GM21825 (cell line): ENCODE results near the gene SPECC1L.

ENCODE experiments used
- ATAC-seq: cut with Tn5 transposase; IDR thresholded peaks from one replicate; pipeline ENCODE4 v1.9.1; 2021; ENCODE audit warnings: mild to moderate bottlenecking, moderate library complexity; ENCODE audit not compliant: unreplicated experiment

Gene SPECC1L

GRCh38 chr22:24463071-24463760 is 192.6 kb downstream of the SPECC1L start:
- ATAC-seq, result no peak

GRCh38 chr22:24465566-24465965 is 194.9 kb downstream of the SPECC1L start:
- no peak for ATAC-seq

DNA sequence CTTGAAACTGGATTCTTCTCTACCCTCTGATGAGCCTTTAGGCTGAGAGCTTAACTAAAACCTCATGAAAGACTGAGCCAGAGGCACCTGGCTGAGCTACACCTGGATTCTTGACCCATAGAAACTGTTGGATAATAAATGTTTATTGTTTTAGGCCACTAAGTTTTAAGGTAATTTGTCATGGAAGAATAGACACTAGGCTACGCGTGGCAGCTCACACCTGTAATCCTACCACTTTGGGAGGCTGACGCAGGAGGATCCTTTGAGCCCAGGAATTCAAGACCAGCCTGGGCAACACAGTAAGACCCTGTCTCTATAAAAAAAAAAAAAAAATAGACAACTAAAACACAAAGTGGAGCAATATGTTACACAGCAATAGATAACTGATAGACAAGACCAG is 195.3 kb downstream of the SPECC1L start:
- ATAC-seq, result no peak

GRCh38 chr22:24466716-24467328 is 196.2 kb downstream of the SPECC1L start:
- no peak for ATAC-seq

GRCh38 chr22:24467340-24467739 is 196.7 kb downstream of the SPECC1L start:
- no peak for ATAC-seq
